RWPE1 (cell line): Measurements from ENCODE around the gene MEOX1.

Experiments
- CTCF ChIA-PET: fragments of 350-600 bp; sonication (Branson Sonifier 250); formaldehyde crosslinking; extraction: SDS; loops from one replicate; lab custom pipeline; 2021; lab: Yijun Ruan, JAX
- POLR2A ChIA-PET: fragments of 400-600 bp; formaldehyde crosslinking; extraction: SDS; loops from one replicate; lab custom pipeline; 2020; ENCODE audit warnings: antibody characterized with exemption; ENCODE audit not compliant: low non-redundant PET; lab: Yijun Ruan, JAX
- DNase-seq: peaks from one replicate; pipeline ENCODE4 v3.0.0; 2012; ENCODE audit warnings: low spot score
- H3K27ac ChIP-seq: fragments of 450-650 bp; 2 replicates; pipeline ENCODE4 v1.5.1; 2017
- TF ChIP-seq, protein P1 (sequence below): fragments of 450-650 bp; conservative IDR thresholded peaks from 2 replicates; pipeline ENCODE4 v1.5.1; 2017; ENCODE audit warnings: low read depth, mild to moderate bottlenecking

MEOX1 gene

DNA sequence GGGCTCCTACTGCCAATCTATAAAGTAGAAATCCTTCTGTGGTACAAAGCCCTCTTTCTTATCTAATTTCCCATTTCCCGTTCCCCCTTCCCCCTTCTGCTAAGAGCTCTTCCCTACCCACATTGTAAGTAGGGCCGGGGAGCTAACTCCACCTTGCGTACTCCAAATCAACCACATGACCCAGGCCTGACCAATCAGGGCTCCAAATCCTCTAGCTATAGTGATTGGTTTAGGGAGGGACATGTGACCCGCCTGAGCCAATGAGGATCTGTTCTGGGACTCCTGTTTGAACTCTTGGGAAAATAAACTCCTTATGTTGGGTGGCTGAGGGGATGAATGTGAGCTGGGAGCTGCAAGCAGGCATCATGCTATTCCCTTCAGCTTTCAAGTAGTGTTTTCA lies 40.9 kb upstream of the MEOX1 start:
- CTCF ChIA-PET, result interaction anchor here (0.5 to 0.6 kb wide), 2 partner anchors 33 to 1935 kb away, joined by 3 to 7 read pairs; no protein-coding TSS in a partner anchor
- TF ChIP-seq, protein P1, sequence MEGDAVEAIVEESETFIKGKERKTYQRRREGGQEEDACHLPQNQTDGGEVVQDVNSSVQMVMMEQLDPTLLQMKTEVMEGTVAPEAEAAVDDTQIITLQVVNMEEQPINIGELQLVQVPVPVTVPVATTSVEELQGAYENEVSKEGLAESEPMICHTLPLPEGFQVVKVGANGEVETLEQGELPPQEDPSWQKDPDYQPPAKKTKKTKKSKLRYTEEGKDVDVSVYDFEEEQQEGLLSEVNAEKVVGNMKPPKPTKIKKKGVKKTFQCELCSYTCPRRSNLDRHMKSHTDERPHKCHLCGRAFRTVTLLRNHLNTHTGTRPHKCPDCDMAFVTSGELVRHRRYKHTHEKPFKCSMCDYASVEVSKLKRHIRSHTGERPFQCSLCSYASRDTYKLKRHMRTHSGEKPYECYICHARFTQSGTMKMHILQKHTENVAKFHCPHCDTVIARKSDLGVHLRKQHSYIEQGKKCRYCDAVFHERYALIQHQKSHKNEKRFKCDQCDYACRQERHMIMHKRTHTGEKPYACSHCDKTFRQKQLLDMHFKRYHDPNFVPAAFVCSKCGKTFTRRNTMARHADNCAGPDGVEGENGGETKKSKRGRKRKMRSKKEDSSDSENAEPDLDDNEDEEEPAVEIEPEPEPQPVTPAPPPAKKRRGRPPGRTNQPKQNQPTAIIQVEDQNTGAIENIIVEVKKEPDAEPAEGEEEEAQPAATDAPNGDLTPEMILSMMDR, result no peak
- peak; percentile 38 for DNase-seq
- POLR2A ChIA-PET, result no interaction called here
- no peak overlapping the region for H3K27ac ChIP-seq

DNA sequence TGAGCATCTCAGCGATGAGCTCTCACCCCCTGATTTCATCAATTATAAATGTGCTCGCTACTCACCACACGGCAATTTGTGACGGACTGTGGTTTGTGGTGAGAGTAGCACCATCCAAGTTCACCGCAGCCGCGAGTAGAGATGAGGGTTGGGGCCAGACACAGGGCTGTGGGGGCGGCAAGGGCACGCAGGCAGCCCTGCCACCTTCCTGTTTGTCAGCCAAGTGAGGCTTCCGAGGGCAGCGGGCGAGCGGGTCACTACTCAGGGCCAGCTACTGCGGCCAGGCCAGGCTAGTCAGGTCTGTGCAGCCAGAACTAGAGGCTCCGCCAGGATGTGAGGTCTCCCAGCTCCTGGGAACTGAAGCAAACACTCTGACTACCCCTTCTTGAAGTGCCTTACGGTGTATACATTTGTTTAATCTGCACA lies 39.6 kb upstream of the MEOX1 start:
- ChIA-PET POLR2A (no interaction called here), CTCF (interaction anchor here (0.6 to 10.8 kb wide), 5 partner anchors 27 to 130 kb away, joined by 3 to 181 read pairs (median 5); partner anchors contain the start of gene SOST)
- no peak for DNase-seq
- no peak overlapping the region for H3K27ac ChIP-seq
- TF ChIP-seq, protein P1, result no peak

DNA sequence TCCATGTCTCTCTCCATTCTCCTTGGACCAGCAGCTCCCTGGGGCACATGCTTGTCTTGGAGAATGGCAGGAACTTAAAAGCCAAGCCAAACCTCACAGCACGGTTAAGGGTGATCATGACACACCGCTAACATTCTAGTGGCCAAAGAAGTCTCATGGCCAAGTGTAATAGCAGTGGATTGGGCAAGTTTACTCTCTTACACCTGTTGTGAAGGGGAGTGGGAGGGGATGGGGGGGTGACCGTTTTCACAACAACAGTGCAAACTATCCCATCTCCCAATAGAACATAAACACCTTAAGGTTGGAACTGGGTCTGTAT lies 37.7 kb upstream of the MEOX1 start:
- CTCF ChIA-PET, result interaction anchor here (0.7 to 10.8 kb wide), 3 partner anchors 61 to 90 kb away, joined by 10 to 181 read pairs (median 11); partner anchors contain the start of gene SOST
- DNase-seq, result no peak
- TF ChIP-seq, protein P1, result no peak
- no peak overlapping the region for H3K27ac ChIP-seq
- POLR2A ChIA-PET, result no interaction called here

DNA sequence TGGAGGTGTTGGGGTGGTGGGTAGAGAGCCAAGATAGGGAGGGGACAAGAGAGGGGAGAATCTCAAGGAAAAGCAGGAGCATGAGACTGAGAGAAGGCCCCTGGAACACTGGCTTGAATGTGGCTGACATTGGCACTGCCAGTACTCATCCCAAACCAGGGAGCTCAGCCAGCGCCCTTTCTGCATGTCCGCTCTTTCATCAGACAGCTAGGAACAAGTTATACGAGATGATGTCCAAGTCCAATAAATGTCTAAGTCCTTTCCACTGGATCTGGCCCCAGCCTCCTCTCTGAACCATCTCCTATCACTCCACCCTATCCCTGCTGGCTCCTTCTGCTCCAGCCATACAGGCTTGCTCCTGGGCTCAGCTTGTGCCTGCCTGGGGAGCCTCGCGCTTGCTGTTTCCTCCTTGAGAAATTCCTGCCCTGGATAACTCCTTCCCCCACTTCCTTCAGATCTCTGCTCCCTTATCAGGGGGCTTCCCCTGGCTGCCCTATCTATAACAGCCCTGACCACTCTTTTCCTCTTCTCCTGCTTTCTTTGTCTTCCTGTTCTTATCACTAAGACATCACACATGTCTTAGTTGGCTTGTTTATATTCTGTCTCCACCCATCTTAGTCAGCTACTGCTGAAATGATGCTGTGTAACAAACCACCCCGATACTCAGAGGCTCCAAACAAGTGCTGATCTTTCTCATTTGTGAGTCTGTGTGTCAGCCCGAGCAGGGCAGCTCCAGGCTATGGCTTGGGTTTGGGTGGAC lies 37.1 kb upstream of the MEOX1 start:
- ChIA-PET CTCF (interaction anchor here (0.6 to 10.8 kb wide), 3 partner anchors 62 to 291 kb away, joined by 4 to 181 read pairs (median 11); partner anchors contain the start of gene SOST), POLR2A (no interaction called here)
- TF ChIP-seq, protein P1, result no peak
- DNase-seq, result no peak
- H3K27ac ChIP-seq, result peak overlapping the region; percentile 20

DNA sequence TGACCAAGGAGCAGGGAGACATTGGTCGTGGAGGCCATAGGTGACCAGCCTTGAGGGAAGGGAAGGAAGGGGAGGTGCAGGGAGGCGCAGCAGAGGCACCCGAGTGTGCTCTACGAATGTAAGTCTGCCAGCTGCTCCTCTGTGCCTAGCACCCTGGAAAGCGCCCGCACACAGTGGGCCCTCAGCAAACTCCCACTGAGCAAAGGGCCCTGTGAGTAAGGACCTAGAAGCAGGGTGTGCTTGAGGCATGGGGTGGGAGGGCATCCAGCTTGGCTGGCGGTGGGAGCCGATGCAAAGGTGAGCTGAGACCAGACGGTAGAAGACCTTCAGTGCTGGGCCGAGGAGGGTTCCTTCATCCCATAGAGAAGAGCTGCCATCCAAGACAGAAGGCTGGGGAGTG lies 36.2 kb upstream of the MEOX1 start:
- TF ChIP-seq, protein P1, result no peak
- H3K27ac ChIP-seq, result no peak overlapping the region
- CTCF ChIA-PET, result interaction anchor here (0.6 to 10.8 kb wide), 3 partner anchors 63 to 292 kb away, joined by 4 to 181 read pairs (median 4); partner anchors contain the start of gene SOST
- DNase-seq, result no peak
- POLR2A ChIA-PET, result no interaction called here

DNA sequence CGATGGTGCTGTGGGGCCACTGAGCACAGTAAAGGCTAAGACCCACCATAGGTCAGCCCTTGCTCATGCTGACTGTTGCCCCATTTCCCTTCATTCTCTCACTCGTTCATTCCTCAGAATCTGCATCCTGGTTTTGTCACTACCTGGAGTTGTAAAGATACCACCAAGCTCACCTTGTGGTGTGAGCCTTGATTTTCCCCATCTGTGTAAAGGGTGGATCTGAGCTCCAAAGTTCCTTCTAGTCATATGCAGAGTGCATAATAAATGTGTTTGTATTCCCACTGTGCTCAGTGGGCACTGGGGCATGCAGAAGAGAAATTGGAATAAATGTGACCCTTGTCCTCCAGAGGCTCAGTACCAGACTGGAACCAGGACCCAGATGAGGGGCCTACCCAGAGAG lies 35.2 kb upstream of the MEOX1 start:
- TF ChIP-seq, protein P1, result no peak
- ChIA-PET POLR2A (no interaction called here), CTCF (interaction anchor here (0.6 to 10.8 kb wide), 2 partner anchors 64 to 181 kb away, joined by 3 to 181 read pairs; partner anchors contain the start of gene SOST)
- no peak overlapping the region for H3K27ac ChIP-seq
- no peak for DNase-seq
